Measurements from ENCODE around the gene HTRA3. TPM values are rescaled to one million over a fixed set of nuclear protein-coding genes. Genes with fewer than 3 reads are reported as not detected.

The HTRA3 gene
- total and polyA plus RNA-seq, 2 experiments from 2014 or later: 1.3 to 3.6 TPM

- Mint-ChIP-seq H3K4me3 (no peak overlapping the region), H3K36me3 (ENCODE audit: low read depth) (no peaks in the 10 kb centered on the region), H3K27ac (no peak overlapping the region), H3K27me3 (ENCODE audit: insufficient read depth, low read depth, poor library complexity) (peaks cover 5% of the 10 kb centered on the region), H3K9me3 (no peaks in the 10 kb centered on the region), H3K4me1 (no peaks in the 10 kb centered on the region)
- ATAC-seq (no peak), DNase-seq (ENCODE audit: low spot score) (no peak)
- Histone ChIP-seq H3K9me2 (ENCODE audit: insufficient read depth) (no peaks in the 10 kb centered on the region), H2AFZ (no peak overlapping the region), H3K79me2 (replicated peaks; ENCODE audit: insufficient read depth) (no peaks in the 10 kb centered on the region), H3K4me3 (no peak overlapping the region), H3K4me2 (no peak overlapping the region), H3K27ac (ENCODE audit: low read depth) (no peak overlapping the region), H3K36me3 (ENCODE audit: insufficient read depth) (no peaks in the 10 kb centered on the region), H4K20me1 (replicated peaks; ENCODE audit: insufficient read depth) (no peaks in the 10 kb centered on the region), H3K27me3 (ENCODE audit: insufficient read depth) (no peaks in the 10 kb centered on the region), H3F3A (replicated peaks; ENCODE audit: low read depth) (no peaks in the 10 kb centered on the region), H3K4me1 (ENCODE audit: insufficient read depth) (no peaks in the 10 kb centered on the region)
- TF ChIP-seq CTCF (conservative IDR thresholded peaks at IDR 0.05; ENCODE audit: low read depth in 2 of 2) (no peak), STAT1 (IDR thresholded peaks at IDR 0.05; ENCODE audit: unreplicated experiment) (no peak), REST (IDR thresholded peaks at IDR 0.05; ENCODE audit: unreplicated experiment) (no peak), ZNF114 (CRISPR knock-in tag; IDR thresholded peaks at IDR 0.05) (no peak), ZNF462 (CRISPR knock-in tag; IDR thresholded peaks at IDR 0.05) (no peak), ZNF331 (CRISPR knock-in tag; IDR thresholded peaks at IDR 0.05; ENCODE audit: low read depth) (no peak)
These were observed 33.9 kb upstream of the HTRA3 start for GRCh38 chr4:8235686-8236085.
